Measurements from ENCODE around the gene P2RX6. TPM values are rescaled to one million over a fixed set of nuclear protein-coding genes. Genes with fewer than 3 reads are reported as not detected.

The P2RX6 gene
- polyA plus RNA-seq, 1 donor (not counting 4 experiments of a cell fraction or from before 2014, with no cell fraction given), result 0.87 TPM

DNA sequence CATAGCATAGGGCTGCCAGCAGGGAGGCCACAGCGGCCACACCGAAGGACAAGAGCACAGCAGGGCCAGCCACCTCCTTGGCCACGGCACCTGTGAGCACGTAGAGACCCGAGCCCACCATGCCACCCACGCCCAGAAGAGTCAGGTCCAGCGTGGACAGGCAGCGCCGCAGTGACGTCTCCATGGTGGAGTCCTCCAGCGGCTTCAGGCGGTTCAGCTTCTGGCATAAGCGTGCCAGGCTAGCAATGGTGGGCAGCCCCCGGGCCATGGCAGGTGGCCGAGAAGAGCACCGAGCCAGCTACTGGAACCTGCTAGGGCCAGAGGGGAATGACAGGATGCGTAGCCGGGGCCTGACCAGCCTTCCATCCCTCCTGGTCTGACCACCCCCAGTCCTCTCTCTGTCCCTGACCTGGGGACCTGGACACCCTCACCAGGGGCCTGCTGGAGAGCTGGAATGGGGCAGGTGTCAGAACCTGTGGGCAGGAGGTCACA is 16.6 kb downstream of the P2RX6 start:
- Histone ChIP-seq H3K27me3 (ENCODE audit: control insufficient read depth, extremely low read depth, insufficient read depth, low read length) (peaks cover 22% of the 10 kb centered on the region), H3K36me3 (ENCODE audit: control insufficient read depth in 2 of 2, extremely low read depth in 1 of 2, insufficient read depth in 2 of 2, low read length in 2 of 2) (no peaks in the 10 kb centered on the region), H3K27ac (ENCODE audit: control insufficient read depth, insufficient read depth, low read length) (no peak overlapping the region), H3K4me2 (ENCODE audit: control insufficient read depth, extremely low read depth, insufficient read depth, low read depth, low read length) (no peak overlapping the region), H3K4me3 (ENCODE audit: control insufficient read depth in 2 of 3, extremely low read depth in 1 of 3, insufficient read depth in 2 of 3, low read depth in 1 of 3, low read length in 3 of 3) (no peak overlapping the region), H3K9ac (ENCODE audit: control insufficient read depth, extremely low read depth, insufficient read depth, low read length) (no peak overlapping the region), H3K79me2 (ENCODE audit: control insufficient read depth, insufficient read depth, low read length) (no peaks in the 10 kb centered on the region), H3K4me1 (ENCODE audit: control insufficient read depth, extremely low read depth, insufficient read depth, low read length) (peaks cover 14% of the 10 kb centered on the region), H3K9me3 (ENCODE audit: control insufficient read depth, low read depth, low read length) (no peaks in the 10 kb centered on the region), H2AFZ (ENCODE audit: control insufficient read depth, low read length) (no peak overlapping the region), H3K9me1 (ENCODE audit: control insufficient read depth, extremely low read depth, insufficient read depth, low read length) (no peaks in the 10 kb centered on the region), H4K20me1 (ENCODE audit: control insufficient read depth, extremely low read depth, insufficient read depth, low read length) (no peaks in the 10 kb centered on the region)
- FAIRE-seq, result no peak
- no peak for TF ChIP-seq EZH2 (IDR thresholded peaks at IDR 0.05; ENCODE audit: low read length)
- dilution Hi-C loops (cut with MboI; ENCODE audit: extremely low pct_ligation_motif_present, low sequenced_read_pairs), result no loop called here
- no peak for DNase-seq (ENCODE audit: low read depth, low spot score)

DNA sequence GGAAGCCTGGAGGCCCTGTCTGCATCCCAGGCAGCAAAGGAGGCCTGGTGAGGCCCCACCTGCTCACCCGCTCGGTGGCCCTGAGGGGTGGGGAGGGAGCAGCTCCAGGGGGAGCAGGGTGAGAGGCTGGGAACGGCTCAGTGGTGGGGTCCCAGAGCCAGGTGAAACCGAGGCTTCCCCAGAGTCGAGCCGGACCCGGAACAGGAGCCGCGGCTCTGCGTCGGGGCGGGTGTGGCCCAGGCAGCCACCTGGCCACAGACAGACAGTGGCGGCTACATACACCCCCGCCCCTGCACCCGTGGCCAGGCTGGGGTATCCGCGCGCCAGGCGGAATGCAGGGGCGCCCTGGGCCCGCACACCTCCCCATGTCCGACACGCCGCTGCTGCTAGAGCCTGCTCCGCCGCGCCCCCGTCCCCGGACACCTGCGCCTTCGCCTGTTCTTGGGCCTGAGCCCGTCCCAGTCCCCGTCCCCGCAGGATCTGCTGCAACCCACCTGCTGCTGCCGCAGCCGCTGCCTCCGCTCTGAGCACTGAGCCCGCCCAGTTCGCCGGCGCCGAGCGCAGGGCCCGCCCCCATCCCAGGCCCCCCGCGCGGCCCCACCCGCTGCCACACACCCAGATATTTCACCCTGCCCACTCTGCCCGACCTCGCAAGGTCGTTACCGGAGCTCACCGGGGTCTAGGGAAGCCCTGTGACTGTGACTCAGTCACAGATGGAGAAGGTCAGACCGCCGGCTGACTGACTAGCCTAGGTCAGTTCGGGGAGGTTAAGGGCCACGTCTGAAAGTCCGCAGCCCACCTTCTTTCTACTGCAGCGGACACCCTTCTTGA is 17.3 kb downstream of the P2RX6 start, which contains the start of gene SLC7A4:
TSS of gene SLC7A4 (minus strand) at position 525 of the 831 bp plus-strand sequence. CDS start 749 bp downstream, outside the sequence.
- H3K9ac ChIP-seq (ENCODE audit: control insufficient read depth, extremely low read depth, insufficient read depth, low read length), result no peak within 1 kb of the TSS
- DNase-seq (ENCODE audit: low read depth, low spot score) (no peak), FAIRE-seq (no peak)
- H3K4me3 ChIP-seq (ENCODE audit: control insufficient read depth in 2 of 3, extremely low read depth in 1 of 3, insufficient read depth in 2 of 3, low read depth in 1 of 3, low read length in 3 of 3), result no peak within 1 kb of the TSS
- H3K4me2 ChIP-seq (ENCODE audit: control insufficient read depth, extremely low read depth, insufficient read depth, low read depth, low read length), result no peak within 1 kb of the TSS
- no peaks in the 10 kb centered on the region for H3K79me2 ChIP-seq (ENCODE audit: control insufficient read depth, insufficient read depth, low read length)
- peaks cover 22% of the 10 kb centered on the region for H3K27me3 ChIP-seq (ENCODE audit: control insufficient read depth, extremely low read depth, insufficient read depth, low read length)
- H3K27ac ChIP-seq (ENCODE audit: control insufficient read depth, insufficient read depth, low read length), result no peak within 1 kb of the TSS
- peaks cover 9% of the 10 kb centered on the region for H3K4me1 ChIP-seq (ENCODE audit: control insufficient read depth, extremely low read depth, insufficient read depth, low read length)
- H3K9me3 ChIP-seq (ENCODE audit: control insufficient read depth, low read depth, low read length), result no peaks in the 10 kb centered on the region
- dilution Hi-C loops (cut with MboI; ENCODE audit: extremely low pct_ligation_motif_present, low sequenced_read_pairs), result no loop called here
- no peaks in the 10 kb centered on the region for H3K36me3 ChIP-seq (ENCODE audit: control insufficient read depth in 2 of 2, extremely low read depth in 1 of 2, insufficient read depth in 2 of 2, low read length in 2 of 2)
- H3K9me1 ChIP-seq (ENCODE audit: control insufficient read depth, extremely low read depth, insufficient read depth, low read length), result no peaks in the 10 kb centered on the region
- no peak within 1 kb of the TSS for H2AFZ ChIP-seq (ENCODE audit: control insufficient read depth, low read length)
- no peaks in the 10 kb centered on the region for H4K20me1 ChIP-seq (ENCODE audit: control insufficient read depth, extremely low read depth, insufficient read depth, low read length)
- no peak for TF ChIP-seq EZH2 (IDR thresholded peaks at IDR 0.05; ENCODE audit: low read length)
- TF ChIP-seq, protein P1, sequence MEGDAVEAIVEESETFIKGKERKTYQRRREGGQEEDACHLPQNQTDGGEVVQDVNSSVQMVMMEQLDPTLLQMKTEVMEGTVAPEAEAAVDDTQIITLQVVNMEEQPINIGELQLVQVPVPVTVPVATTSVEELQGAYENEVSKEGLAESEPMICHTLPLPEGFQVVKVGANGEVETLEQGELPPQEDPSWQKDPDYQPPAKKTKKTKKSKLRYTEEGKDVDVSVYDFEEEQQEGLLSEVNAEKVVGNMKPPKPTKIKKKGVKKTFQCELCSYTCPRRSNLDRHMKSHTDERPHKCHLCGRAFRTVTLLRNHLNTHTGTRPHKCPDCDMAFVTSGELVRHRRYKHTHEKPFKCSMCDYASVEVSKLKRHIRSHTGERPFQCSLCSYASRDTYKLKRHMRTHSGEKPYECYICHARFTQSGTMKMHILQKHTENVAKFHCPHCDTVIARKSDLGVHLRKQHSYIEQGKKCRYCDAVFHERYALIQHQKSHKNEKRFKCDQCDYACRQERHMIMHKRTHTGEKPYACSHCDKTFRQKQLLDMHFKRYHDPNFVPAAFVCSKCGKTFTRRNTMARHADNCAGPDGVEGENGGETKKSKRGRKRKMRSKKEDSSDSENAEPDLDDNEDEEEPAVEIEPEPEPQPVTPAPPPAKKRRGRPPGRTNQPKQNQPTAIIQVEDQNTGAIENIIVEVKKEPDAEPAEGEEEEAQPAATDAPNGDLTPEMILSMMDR (optimal IDR thresholded peaks at IDR 0.05 in 1 of 3, IDR thresholded peaks at IDR 0.05 in 1 of 3, conservative IDR thresholded peaks at IDR 0.05 in 1 of 3; ENCODE audit: extremely low read depth in 1 of 3, insufficient read depth in 2 of 3, low read length in 3 of 3), result no peak
